ENCODE results near the gene ARRDC1. TPM values are rescaled to one million over a fixed set of nuclear protein-coding genes. Genes with fewer than 3 reads are reported as not detected.

Gene ARRDC1
- polyA plus RNA-seq, 1 experiment: 46.1 TPM

GRCh38 chr9:137606734-137607138, 1.2 kb downstream of the ARRDC1 start:
- TF ChIP-seq CTCF (IDR thresholded peaks at IDR 0.05; ENCODE audit: insufficient read depth, low read depth, low read length): no peak
- POLR2A ChIA-PET: interaction anchor here (0.6 kb wide), 1 partner anchor 27 kb away, joined by 16 read pairs; no protein-coding TSS in a partner anchor
- no peak for DNase-seq (ENCODE audit: low read depth)

GRCh38 chr9:137607141-137607857, 1.8 kb downstream of the ARRDC1 start:
- Histone ChIP-seq H3K36me3 (ENCODE audit: control insufficient read depth, insufficient read depth, low read length) (no peaks in the 10 kb centered on the region), H3K27me3 (ENCODE audit: control insufficient read depth, insufficient read depth, low read length) (no peaks in the 10 kb centered on the region; the same call in 1 of the 2 replicates), H3K4me3 (ENCODE audit: low read depth, low read length) (peak overlapping the region; percentile 73; the same call in 1 of the 2 replicates)
- ChIA-PET POLR2A (interaction anchor here (0.6 kb wide), 1 partner anchor 28 kb away, joined by 16 read pairs; no protein-coding TSS in a partner anchor), CTCF (no interaction called here)
- no peak for TF ChIP-seq CTCF (IDR thresholded peaks at IDR 0.05; ENCODE audit: insufficient read depth, low read depth, low read length)
- DNase-seq (ENCODE audit: low read depth): no peak

More at GRCh38 chr9:137606734-137607138, 1.2 kb downstream of the ARRDC1 start:
- no peaks in the 10 kb centered on the region for H3K36me3 ChIP-seq (ENCODE audit: control insufficient read depth, insufficient read depth, low read length)
- H3K4me3 ChIP-seq (ENCODE audit: low read depth, low read length): peak overlapping the region; percentile 73
- H3K27me3 ChIP-seq (ENCODE audit: control insufficient read depth, insufficient read depth, low read length): no peaks in the 10 kb centered on the region; the same call in 1 of the 2 replicates
- CTCF ChIA-PET: no interaction called here

GRCh38 chr9:137610944-137611343, 5.5 kb downstream of the ARRDC1 start:
- POLR2A ChIA-PET: no interaction called here
- TF ChIP-seq CTCF (IDR thresholded peaks at IDR 0.05; ENCODE audit: insufficient read depth, low read depth, low read length): no peak
- peaks cover 17% of the 10 kb centered on the region for H3K36me3 ChIP-seq (ENCODE audit: control insufficient read depth, insufficient read depth, low read length)
- no peaks in the 10 kb centered on the region for H3K27me3 ChIP-seq (ENCODE audit: control insufficient read depth, insufficient read depth, low read length)
- DNase-seq (ENCODE audit: low read depth): no peak
- CTCF ChIA-PET: no interaction called here
- no peak overlapping the region for H3K4me3 ChIP-seq (ENCODE audit: low read depth, low read length)

- CTCF ChIA-PET: no interaction called here
Observed at GRCh38 chr9:137611623-137612609, 6.4 kb downstream of the ARRDC1 start.

More at GRCh38 chr9:137611623-137612609, 6.4 kb downstream of the ARRDC1 start:
- no peak for TF ChIP-seq CTCF (IDR thresholded peaks at IDR 0.05; ENCODE audit: insufficient read depth, low read depth, low read length)
- Histone ChIP-seq H3K36me3 (ENCODE audit: control insufficient read depth, insufficient read depth, low read length) (peaks cover 19% of the 10 kb centered on the region), H3K27me3 (ENCODE audit: control insufficient read depth, insufficient read depth, low read length) (no peaks in the 10 kb centered on the region), H3K4me3 (ENCODE audit: low read depth, low read length) (no peak overlapping the region)
- POLR2A ChIA-PET: no interaction called here
- DNase-seq (ENCODE audit: low read depth): peak; percentile 43

All from BJ (cell line).